Activated CD4-positive, CD25-positive, alpha-beta regulatory T cell treated with anti-CD3 and anti-CD28 coated beads, Interleukin-2, amount 50 U/mL, for 72 hours (primary cell): ENCODE results near the gene WLS.
"Not testable (repeated sequence)": the region's sequence is repeated elsewhere in the genome, so short reads cannot be mapped to it uniquely, and the experiment has no call there.

ENCODE experiments used
- DNase-seq: peaks from one replicate; pipeline ENCODE4 v3.0.0; 2021

Gene WLS

DNA sequence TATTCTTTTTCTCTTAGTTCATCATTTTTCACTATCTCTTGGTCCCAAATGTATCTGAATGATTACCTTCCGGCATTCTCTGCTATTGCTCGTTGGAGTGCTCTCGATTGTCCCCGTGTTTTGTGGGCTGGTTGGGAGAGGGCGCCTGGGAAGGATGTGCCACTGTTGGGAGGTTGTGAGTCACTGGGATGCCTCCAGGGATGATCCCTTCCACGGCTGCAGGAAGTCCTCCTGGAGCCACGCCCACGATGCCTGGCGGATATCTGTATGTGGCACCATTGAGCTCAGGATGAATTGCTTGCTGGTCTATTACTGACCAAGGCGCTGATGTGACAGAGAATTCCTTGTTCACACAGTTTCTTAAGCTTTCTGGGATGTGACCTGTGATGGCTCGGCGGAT is 70.7 kb downstream of the WLS start:
- not testable (repeated sequence) for DNase-seq

DNA sequence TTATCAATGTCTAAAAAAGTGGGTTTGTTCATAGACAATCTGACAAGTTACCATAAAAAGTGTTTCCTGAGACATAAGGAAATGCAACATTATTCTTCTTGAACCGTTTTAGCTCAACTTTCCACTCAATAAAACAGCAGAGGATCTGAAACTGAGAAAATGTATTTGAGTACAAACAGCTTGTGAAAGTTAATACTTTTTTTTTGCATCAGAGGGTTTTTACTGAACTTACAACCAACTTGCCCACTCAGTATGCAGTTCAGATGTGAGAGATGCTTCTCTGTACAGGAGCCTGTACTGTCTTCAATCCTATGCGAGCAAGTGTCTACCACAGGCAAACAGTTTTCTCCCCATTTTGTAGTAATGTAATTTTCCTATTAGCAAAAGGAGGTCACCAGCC is 71.4 kb downstream of the WLS start:
- not testable (repeated sequence) for DNase-seq

DNA sequence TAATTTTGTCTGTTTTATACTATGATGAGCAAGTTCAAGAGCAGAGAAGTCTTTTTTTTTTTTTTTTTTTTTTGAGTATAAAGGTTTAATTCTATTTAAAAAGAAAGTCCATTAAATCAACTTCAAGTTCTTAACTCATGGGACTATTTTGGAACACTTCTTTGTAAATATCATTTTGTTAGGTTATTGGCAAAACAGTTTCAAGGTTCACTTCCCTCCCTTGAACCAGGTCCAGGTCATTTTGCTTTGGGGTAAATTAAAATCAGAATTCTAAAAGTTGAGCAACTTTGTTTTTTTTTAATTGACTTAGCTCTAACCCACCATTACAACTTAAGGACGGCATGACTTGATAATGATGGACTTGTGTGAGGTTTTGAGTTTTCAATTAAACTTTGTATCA is 72.3 kb downstream of the WLS start:
- no peak for DNase-seq

DNA sequence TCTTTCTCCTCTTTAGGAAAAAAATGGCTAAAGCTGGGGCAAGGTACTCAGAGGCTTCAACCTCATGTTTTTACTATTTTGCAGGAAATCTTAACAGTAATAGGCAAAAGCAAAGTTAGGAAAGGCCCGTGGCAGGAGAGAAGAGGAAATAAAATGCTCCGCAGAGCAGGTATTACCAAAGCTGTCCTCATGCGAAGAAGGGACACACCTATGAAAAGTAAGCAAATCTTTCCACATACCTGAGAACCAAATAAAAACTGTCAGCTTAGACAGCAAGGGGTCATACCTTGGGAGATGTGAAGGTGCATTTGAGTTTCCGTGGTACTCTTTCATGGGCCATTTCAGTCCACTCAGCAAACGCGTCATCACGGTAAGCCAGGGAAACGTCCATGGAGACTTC is 73.5 kb downstream of the WLS start:
- no peak for DNase-seq

DNA sequence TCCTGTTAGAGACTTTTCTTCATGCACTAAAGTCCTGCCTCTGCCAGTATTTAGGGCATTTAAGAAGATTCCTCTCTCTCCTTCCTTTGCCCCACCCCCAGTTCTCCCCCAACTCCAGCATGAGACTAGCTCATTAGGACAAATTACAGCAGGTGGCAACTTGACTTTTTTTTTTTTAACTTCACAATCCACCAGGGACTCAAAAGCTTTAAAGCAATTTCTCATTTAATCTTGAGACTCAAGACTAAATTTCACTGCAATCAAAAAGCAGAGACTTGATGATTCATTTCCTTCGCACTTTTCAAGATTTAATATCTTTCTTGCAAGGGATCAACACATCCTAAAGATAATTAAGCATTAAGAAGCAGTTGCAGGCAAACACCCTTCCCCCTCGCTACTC is 74.9 kb downstream of the WLS start:
- no peak for DNase-seq

DNA sequence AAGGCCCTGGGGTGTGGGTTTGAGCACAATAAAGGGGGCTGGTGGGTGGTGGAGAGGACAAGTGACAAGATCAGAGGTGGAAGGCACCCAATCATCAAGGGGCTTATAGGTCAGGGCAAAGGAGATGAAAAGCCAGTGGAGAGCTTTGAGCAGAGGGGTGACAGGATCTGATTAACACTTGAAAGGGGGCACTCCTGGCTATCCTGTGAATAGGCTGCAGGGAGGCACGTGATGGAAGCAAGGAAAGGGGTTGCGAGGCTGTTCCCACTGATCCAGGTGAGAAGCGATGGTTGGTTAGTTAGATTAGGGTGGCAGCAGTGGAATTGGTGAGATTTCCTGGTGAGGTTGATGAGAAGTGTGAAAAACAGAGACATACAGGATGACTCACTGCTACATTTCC is 80.6 kb downstream of the WLS start:
- DNase-seq: no peak

DNA sequence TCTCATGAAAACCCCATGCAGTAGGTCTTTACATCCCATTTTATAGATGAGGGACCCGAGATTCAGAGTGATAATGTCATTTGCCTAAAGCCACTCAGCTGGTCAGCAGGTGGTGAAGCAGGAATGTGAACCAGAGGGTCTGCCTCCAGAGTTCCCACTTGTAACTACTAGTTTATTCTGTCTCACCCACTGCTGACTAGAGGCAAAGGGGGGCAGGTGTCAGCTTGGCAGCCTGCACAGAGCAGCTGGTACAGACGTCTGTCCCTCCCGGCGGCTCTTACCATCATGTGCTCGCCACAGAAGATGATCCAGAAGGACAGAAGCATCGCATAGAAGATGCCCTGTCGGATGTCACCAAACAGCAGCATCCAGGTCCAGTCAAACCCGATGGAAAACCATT is 82.4 kb downstream of the WLS start:
- DNase-seq: no peak

DNA sequence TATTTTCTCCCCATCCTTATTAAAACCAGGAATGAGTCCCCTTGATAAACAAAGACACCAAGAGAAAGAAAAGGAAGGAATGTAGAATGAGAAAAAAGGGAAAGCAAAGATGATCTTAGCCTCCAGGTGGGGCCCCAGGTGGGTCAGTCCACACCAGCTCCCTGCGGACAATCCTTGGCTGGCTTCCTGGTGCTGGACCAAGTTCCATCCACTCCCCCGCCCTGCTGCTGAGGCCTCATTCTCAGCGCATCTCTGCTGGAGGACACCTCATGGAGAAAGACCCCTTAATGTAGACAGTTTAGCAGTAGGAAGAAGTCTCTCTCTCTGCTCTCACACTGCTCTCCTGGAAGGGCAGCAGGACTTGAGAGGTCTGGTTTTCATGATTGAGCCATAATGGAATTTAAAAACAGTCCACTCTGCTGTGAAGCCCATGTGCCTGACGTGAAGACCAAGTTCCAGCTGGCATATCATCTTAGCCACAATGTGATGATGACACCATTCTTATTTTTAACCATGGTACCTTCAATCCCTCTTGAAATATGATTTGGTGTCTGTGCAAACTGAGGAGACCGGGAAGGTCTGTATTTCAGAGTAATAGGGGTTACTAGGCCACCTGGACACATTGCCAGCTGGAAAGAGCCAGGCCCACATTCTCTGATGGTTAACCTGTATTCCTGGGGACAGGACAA is 83.1 kb downstream of the WLS start:
- no peak for DNase-seq

DNA sequence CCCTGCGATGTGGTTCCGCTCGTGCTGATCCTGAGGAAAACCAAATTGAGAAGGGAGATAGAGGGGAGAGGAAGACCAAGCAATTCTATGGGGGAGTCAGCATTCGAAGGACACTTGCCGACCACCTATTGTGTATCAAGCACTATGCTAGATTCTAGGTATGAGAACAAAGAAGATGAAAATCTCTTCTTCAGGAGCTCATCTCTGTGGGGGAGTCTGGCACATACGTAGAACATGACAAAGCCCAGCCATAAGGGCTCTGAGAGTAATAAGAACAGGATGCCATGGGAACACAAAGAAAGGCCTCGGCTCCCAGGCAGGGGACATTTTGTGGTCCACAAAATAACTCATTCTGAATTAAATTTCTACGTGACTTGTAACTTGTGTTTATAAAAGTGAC is 83.7 kb downstream of the WLS start:
- DNase-seq: no peak

DNA sequence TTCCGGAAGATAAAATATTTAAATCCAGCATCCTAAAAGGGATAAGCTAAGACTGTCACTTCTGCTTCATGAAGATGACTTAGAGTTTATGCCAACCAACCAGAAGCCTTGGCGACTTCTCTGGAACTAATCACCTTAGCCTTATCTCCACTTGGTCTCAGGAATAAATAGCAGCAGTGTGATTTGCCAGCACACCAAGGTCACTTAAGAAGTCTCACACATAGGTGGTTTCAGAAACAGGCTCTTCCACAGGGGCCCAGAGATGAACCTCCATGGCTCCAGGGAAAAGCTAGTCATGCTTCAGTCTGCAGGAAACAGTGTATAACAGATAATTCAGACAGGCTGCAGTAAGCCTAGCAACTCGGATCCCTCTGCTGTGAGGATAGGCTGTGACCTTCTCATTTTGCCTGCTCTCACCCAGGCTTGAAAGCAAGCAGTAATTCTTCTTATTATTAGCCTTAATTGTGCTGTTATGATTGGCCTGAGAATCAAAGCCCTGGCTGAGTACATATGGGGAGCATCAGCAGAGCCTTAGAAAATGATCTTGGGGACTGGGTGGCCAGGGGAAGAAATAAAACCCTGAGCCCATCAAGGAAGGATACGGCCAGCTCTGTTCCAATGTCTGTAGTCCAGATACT is 84.7 kb downstream of the WLS start:
- no peak for DNase-seq

DNA sequence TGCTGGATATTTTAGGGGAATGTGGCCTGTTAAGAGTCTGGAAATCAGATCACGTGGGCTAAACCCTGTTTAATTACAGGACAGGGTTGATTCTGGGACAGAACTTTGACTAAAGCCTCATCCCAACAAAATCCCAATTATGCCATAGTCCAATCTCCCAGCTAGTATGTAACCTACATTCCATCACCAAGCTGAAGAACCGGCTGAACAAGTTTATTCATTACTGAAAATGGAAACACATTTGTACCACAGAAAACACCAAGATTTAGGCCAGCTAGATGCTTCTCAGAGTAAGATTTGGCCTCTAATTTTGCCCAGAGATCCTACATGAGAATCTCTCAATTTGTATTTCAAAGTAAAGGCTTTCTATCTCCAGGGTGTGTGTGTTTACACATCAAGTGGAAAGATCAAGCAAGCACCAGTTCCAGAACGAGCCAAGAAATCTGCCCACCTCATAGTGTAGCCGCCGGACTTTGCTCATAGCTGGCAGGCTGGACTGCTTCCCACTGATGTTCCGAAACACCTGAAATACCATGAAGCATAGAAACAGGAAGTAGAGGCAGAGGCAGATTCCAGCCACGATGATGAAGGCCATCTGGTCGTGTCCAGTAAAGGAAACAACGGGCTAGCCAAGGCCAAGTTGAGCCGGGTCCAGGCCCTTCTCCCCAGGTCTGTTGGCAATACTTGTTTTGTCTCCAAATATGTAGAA is 86.8 kb downstream of the WLS start:
- no peak for DNase-seq

DNA sequence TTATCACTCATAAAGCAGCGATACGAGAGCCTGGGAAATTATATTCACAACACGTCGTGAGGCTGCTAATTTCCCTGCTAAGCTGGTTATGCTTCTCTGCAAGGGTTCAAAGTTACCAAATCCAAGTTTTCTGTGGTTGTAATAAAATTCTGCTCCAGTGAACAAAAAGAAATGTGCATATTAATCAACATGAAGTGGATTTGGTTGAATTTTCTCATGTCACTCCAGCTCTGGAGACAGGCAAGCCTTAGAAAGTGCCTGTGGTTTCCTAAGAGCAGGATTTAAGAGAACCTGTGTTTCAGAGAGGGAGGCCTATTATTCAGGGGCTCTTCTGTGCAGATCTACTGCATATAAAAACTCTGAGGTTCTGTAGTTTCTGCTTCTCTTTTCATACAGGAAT is 87.5 kb downstream of the WLS start:
- no peak for DNase-seq

DNA sequence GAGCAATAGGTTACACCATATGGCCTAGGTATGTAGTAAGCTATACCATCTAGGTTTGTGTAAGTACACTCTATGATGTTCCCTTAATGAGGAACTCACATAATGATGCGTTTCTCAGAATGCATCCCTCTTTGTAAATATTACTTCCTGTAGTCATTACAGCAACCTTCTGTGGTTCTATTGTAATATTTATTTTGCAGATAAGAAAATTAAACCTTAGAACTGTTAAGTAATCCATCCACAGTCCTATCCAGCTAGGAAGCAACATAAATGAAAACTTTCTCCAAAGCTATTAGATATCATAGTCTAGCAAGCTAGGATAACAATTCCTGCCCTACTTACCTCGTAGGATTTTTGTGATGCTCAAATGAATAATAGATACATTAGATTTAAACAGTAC is 88.7 kb downstream of the WLS start:
- DNase-seq: no peak

DNA sequence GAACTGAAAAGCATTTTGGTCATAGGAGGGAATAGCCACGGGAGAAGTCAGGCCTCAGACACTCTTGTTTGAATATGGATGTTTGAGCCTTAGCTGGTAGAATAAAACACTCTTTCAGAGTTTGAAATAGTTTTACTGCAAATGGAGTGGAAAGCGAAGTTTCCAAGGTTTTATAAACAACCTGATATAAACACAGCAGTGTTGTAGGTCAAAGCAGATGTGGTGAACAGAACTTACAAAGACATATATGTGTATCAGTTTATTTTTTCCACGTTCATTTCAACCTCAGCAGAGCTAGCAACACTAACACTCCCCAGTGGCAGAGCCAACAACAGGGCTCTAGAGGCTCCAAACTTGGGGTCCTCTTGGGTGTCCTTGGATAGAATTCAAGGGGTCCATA is 89.9 kb downstream of the WLS start:
- DNase-seq: no peak

DNA sequence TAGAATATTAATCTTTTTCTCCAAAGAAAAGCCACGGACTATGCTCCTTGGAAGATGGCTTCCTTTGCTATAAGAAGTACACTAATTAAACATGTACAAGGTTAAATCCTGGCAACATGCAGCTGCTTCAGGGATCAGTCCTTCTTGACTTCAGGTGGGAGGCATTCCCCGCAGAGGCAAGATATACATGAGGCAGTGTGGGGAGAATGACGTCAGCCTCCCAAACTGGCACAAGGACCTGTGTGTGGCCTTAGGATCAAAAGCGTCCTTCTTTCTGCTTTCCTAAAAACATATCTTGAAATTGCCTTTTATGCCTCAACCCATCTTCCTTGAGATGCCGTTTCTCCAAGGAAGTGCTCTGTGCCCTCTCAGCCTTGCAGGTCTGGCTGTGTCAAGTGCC is 90.3 kb downstream of the WLS start:
- no peak for DNase-seq

DNA sequence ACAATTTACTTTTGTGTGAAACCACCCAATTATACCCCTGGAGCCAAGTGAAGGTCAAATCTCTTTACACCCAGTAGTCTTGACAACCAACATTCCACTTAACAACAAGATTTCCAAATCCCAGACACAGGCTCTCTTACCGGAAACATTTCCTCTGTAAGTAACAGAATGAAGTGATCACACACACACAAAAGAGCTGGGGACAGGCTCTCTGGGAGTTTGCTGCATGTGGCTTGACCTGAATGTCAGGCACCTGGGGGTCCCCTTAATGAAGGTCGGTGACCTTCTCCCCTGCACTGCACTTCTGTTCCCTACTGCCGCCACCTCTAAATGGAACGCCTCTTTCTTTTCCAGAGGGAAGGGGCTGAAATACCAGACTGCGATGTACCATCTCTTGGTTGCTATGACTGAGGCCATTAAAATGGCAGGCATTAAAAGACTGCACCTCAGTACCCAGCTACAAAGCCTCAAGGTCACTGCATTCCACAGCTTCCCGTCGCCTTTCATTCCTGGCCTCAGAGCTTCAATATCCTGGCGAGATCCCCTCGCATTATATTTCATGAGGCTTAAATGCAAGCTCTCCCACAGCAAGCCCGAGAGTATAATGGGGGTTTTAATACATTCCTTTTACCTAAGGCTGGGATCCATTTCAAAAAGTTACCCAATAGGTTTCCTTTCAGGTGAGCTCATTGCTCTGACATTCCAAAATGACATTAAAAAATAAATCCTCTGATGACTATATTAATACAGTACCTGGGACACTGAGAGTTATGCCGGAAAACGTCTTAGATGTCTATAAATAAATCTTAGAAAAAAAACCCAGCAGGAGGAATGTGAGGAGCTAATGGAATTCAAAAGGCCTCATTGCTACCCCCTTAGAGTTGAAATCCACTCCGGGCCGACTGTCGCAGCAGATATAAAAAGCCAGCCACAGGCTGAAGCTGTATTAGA is 91.0 kb downstream of the WLS start:
- DNase-seq: no peak

DNA sequence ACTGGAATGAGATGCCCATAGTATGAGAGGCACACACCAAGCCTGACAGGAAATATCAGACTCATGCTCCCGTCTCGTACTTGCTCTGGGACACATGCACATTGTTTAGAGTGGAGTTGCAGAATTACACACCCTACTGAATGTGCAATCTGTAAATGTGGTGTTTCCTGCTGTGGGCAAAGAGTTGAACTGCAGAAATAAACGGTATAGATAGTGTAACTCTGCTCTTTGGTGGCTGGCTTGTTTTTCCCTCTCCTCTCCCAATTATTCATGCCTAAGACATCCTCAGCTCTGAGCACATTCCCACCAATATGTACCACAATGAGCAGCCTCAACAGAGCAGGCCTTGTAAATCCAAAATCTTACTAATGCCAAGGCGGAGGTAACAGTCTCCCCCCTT is 91.8 kb downstream of the WLS start:
- DNase-seq: no peak

DNA sequence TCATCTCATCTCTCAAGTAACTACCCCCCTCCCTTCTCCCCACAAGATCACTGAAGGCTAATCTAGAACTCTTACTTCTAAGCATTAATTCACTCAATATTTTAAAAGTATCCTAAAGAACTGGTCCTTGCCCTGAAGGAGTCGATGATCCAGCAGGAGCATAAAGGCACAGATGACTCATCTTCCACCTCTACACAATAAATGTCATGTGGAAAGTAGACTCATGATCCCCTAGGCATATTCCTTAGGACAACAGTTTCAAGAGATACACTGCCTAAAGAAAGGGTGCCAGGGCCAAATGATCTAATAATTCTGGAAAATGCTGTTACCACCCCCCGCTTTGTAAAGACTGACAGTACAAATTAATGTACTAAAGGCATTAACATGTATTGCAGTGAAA is 96.1 kb downstream of the WLS start:
- no peak for DNase-seq

DNA sequence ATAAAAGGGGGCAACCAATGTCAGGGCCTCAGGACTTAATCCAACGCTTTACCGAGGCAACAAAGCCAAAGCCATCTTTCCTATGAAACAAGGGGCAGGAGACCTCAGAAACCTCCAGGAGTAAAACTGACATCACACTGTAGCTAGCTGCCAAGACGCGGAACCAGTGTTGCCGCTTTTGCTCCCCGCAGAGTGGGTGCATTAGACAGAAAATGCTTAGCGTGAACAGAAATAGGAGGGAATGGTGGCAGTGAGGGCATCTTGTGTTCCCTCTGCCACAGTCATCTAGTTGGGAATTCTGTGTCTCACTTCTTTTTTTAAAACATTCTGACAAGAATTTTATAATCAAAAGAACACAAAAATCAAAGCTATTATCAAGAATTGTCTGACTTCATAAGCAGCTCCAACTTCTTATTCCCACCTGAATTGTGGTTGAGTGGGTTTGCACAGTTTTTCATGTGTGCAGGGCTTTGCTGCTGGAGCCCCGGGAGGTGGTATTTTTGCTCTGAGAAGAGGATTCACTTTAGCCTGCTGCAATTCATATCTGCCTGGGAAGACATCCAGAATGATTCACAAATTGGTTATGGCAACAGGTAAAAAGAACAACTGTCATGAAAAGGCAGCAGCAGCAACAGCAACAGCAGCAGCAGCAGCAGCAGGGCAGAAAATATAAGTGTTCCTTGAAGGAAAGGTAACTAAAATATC is 99.7 kb downstream of the WLS start:
- DNase-seq: no peak

DNA sequence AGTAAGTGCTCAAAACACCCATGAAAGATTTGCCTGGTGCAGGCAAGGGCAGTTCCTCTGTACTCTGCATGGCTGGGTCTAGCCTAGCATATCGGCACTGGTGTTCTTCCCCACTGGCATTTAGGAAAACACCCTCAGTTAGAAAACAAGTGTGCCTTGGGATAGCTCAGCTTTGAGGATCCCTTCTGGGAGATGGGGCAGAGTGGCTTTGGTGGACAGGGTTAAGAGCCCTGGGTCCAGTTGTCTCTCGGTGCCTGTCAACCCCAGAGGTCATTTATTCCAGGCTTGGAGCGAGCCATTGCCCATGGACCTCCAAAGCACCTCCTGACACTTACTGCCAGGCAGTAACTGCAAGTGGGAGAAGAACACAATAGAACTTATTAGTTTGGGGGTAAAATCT is 101.1 kb downstream of the WLS start:
- DNase-seq: no peak

DNA sequence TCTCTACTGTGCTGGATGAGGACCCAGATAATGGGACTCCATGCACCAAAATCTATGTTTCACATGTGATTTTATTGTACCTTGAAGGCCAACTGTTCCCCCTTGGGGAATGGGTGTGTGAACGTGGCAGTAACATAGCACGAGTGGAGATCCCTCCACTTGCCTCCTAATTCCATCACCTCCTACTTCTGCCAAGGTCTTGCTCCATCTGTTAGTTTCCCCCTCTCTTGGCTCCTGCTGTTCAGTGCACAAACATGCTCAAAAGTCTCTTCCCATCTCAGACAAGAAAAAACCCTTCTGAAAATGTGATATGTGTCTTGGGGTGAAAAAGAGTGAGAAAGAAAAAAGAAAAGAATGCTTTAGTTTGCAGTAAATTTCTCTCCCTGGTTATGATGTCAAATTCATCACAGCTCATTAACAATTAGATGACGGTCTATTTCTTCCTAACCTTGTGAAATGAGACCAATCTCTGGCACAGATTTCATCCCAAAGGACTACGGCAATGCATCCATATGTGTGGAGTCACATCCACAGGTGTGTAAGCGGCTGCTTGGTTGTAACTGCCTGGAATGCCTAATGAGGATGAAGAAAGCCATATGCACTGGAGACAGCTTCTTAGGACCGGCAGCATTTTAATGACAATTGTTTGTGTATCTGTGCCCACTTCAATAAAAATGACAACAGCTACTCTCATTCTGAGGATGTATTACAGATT is 102.6 kb downstream of the WLS start:
- DNase-seq: no peak

DNA sequence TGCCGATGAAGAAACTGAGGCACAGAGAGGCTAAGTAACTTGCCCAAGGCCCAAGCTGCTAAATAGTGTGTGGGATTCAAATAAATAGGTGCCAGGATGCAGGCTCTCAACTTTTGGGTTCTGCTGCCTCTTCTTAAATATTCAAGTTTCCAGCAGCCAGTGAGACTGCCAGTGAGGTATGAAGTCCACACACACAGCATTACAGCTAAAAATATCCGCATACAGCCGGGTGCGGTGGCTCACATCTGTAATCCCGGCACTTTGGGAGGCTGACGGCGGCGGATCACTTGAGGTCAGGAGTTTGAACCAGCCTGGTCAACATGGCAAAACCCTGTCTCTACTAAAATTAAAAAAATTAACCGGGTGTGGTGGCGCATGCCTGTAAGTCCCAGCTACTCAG is 103.5 kb downstream of the WLS start:
- no peak for DNase-seq
